Mucosa of rectum (tissue), 2 donors: ENCODE measurements around the gene PSMF1.

ENCODE experiments used
- H3K27ac ChIP-seq, 2 donors: one replicate each; pipeline ENCODE4 v1.7.0; 2013; ENCODE audit warnings: inconsistent platforms in 2 of 2, low read depth in 2 of 2, low read length in 2 of 2
- H3K27me3 ChIP-seq, 2 donors: one replicate each; pipeline ENCODE4 v1.7.0; 2013; ENCODE audit warnings: low read length in 2 of 2; ENCODE audit not compliant: control insufficient read depth in 2 of 2, insufficient read depth in 2 of 2
- H3K36me3 ChIP-seq, 2 donors: one replicate each; pipeline ENCODE4 v1.7.0; 2013; ENCODE audit warnings: low read length in 2 of 2; ENCODE audit not compliant: control insufficient read depth in 2 of 2, insufficient read depth in 2 of 2
- H3K4me1 ChIP-seq, 2 donors: one replicate each; pipeline ENCODE4 v1.7.0; 2013; ENCODE audit warnings: low read length in 2 of 2, mild to moderate bottlenecking in 1 of 2; ENCODE audit not compliant: control insufficient read depth in 2 of 2, insufficient read depth in 2 of 2
- H3K4me3 ChIP-seq, 2 donors: one replicate each; pipeline ENCODE4 v1.7.0; 2013; ENCODE audit warnings: low read length in 2 of 2
- H3K9ac ChIP-seq, 2 donors: one replicate each; pipeline ENCODE4 v1.7.0; 2013; ENCODE audit warnings: low read length in 2 of 2, low read depth in 1 of 2, mild to moderate bottlenecking in 1 of 2
- H3K9me3 ChIP-seq, 2 donors: one replicate each; pipeline ENCODE4 v1.7.0; 2013; ENCODE audit warnings: low read length in 2 of 2; ENCODE audit not compliant: control insufficient read depth in 2 of 2
- donor health status: healthy.
- donor health status: Normal muscosa, but diverticular disease.

PSMF1 gene

DNA sequence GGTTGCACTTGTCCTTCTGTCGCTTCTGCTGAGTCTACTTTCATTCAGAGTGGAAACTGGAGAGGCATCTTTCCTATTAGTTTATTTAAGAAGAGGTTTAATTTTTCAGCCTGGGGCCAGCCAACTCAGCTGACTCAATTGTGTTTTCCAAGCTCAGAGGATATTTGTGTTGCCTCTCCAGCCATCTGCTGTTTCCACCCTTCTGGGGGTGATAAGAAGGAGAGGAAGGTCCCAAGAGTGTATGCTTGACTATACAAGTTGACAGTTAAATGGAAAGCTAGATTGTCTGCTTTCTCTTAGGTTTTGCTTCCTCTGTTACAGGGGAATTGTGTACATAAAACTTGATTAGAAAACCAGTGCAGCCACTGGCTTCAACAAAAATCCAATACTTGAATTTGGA is 3.0 kb downstream of the PSMF1 start:
- H3K9me3 ChIP-seq = no peaks in the 10 kb centered on the region
- H3K4me3 ChIP-seq = no peak overlapping the region
- H3K36me3 ChIP-seq = peaks cover 9 to 22% of the 10 kb centered on the region in 2 donors
- H3K27ac ChIP-seq = no peak overlapping the region
- H3K27me3 ChIP-seq = no peaks in the 10 kb centered on the region
- H3K4me1 ChIP-seq = peaks cover 19 to 39% of the 10 kb centered on the region in 2 donors
- H3K9ac ChIP-seq = no peak overlapping the region

- Histone ChIP-seq H3K4me3 (no peak overlapping the region), H3K36me3 (peaks cover 20 to 34% of the 10 kb centered on the region in 2 donors), H3K4me1 (peaks cover 19 to 39% of the 10 kb centered on the region in 2 donors), H3K9ac (no peak overlapping the region), H3K9me3 (no peaks in the 10 kb centered on the region), H3K27me3 (no peaks in the 10 kb centered on the region), H3K27ac (peak overlapping the region; percentile 16 to 52)
These were observed 4.2 kb downstream of the PSMF1 start for GRCh38 chr20:1122388-1123315.

- H3K4me1 ChIP-seq = peaks cover 19 to 33% of the 10 kb centered on the region in 2 donors
- H3K9me3 ChIP-seq = no peaks in the 10 kb centered on the region
- no peaks in the 10 kb centered on the region for H3K27me3 ChIP-seq
- H3K36me3 ChIP-seq = peaks cover 30 to 40% of the 10 kb centered on the region in 2 donors
- H3K9ac ChIP-seq = no peak overlapping the region
- no peak overlapping the region for H3K4me3 ChIP-seq
- no peak overlapping the region for H3K27ac ChIP-seq
These were observed 5.3 kb downstream of the PSMF1 start for GRCh38 chr20:1123666-1124065.

- Histone ChIP-seq H3K4me3 (no peak overlapping the region), H3K27me3 (no peaks in the 10 kb centered on the region), H3K36me3 (peaks cover 35 to 44% of the 10 kb centered on the region in 2 donors), H3K9me3 (no peaks in the 10 kb centered on the region), H3K27ac (no peak overlapping the region), H3K4me1 (peaks cover 13 to 28% of the 10 kb centered on the region in 2 donors), H3K9ac (no peak overlapping the region)
These were observed 6.0 kb downstream of the PSMF1 start for GRCh38 chr20:1124421-1124820.

DNA sequence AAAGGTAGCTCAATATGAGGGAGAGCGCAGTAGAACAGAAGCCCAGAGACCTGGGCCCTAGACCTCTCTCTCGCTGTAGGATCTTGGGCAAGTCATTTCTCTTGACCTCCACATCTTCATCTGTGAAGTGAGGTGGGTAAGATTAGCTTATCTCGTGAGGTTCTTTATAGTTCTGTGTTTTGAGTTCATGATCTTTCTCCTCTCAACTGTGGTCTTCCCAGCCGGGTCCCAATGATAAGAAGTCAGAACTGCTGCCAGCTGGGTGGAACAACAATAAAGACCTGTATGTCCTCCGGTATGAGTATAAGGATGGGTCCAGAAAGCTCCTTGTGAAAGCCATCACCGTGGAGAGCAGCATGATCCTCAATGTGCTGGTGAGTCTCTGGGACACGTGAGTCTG is 6.9 kb downstream of the PSMF1 start:
- no peaks in the 10 kb centered on the region for H3K9me3 ChIP-seq
- peaks cover 43 to 53% of the 10 kb centered on the region in 2 donors for H3K36me3 ChIP-seq
- no peaks in the 10 kb centered on the region for H3K27me3 ChIP-seq
- H3K4me3 ChIP-seq = no peak overlapping the region
- no peak overlapping the region for H3K9ac ChIP-seq
- H3K4me1 ChIP-seq = peaks cover 5 to 20% of the 10 kb centered on the region in 2 donors
- no peak overlapping the region for H3K27ac ChIP-seq

DNA sequence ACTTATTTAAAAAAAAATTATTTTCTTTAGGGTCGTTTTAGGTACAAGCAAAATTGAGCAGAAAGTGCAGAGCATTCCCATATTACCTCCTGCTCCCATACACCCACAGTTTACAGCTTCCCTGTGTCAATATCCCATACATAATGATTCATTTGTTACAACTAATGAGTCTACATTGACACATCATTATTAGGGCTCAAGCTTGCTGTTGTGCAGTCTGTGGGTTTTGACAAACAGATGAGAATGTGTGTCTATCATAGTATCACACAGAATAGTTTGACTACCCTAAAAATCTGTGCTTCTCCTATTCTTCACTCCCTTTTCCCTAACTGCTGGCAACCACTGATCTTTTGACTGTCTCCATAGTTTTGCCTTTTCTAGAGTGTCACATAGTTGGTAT is 9.4 kb downstream of the PSMF1 start:
- H3K4me3 ChIP-seq = no peak overlapping the region
- H3K36me3 ChIP-seq = peaks cover 51 to 64% of the 10 kb centered on the region in 2 donors
- no peak overlapping the region for H3K9ac ChIP-seq
- no peaks in the 10 kb centered on the region for H3K9me3 ChIP-seq
- no peaks in the 10 kb centered on the region for H3K27me3 ChIP-seq
- H3K27ac ChIP-seq = no peak overlapping the region
- H3K4me1 ChIP-seq = no peaks in the 10 kb centered on the region

- H3K4me3 ChIP-seq = no peak overlapping the region
- peaks cover 59 to 62% of the 10 kb centered on the region in 2 donors for H3K36me3 ChIP-seq
- no peak overlapping the region for H3K27ac ChIP-seq
- no peaks in the 10 kb centered on the region for H3K27me3 ChIP-seq
- no peaks in the 10 kb centered on the region for H3K4me1 ChIP-seq
- no peak overlapping the region for H3K9ac ChIP-seq
- H3K9me3 ChIP-seq = no peaks in the 10 kb centered on the region
These were observed 11.8 kb downstream of the PSMF1 start for GRCh38 chr20:1130058-1130694.

- Histone ChIP-seq H3K27ac (no peak overlapping the region), H3K4me1 (no peaks in the 10 kb centered on the region), H3K36me3 (peaks cover 59 to 63% of the 10 kb centered on the region in 2 donors), H3K9ac (no peak overlapping the region), H3K4me3 (no peak overlapping the region), H3K9me3 (no peaks in the 10 kb centered on the region), H3K27me3 (no peaks in the 10 kb centered on the region)
These were observed 12.4 kb downstream of the PSMF1 start for GRCh38 chr20:1130847-1131246.

GRCh38 chr20:1131354-1131753 is 13.0 kb downstream of the PSMF1 start:
- Histone ChIP-seq H3K27me3 (no peaks in the 10 kb centered on the region), H3K36me3 (peaks cover 62 to 63% of the 10 kb centered on the region in 2 donors), H3K27ac (no peak overlapping the region), H3K4me1 (no peaks in the 10 kb centered on the region), H3K9ac (no peak overlapping the region), H3K9me3 (no peaks in the 10 kb centered on the region), H3K4me3 (no peak overlapping the region)

DNA sequence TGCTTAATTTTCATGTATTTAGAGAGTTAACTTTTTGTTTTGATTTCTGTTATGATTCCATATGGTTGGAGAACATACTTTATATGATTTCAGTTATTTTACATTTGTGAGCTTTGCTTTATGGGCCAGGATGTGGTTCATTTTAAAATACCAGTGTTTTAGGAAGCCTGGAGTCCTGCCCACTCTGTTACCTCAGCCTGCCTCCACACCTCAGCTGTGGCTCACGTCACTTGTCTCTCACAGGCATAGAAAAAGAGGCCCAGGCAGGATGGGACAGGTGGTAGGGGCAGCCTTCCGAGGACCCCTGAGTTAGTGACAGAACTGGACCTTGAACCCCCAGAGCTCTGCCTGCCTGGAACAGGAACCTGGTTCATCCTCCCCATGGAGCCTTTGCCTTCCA is 16.0 kb downstream of the PSMF1 start:
- Histone ChIP-seq H3K4me3 (no peak overlapping the region), H3K9me3 (no peaks in the 10 kb centered on the region), H3K36me3 (peaks cover 52% of the 10 kb centered on the region in 2 donors), H3K9ac (no peak overlapping the region), H3K27ac (no peak overlapping the region), H3K27me3 (no peaks in the 10 kb centered on the region), H3K4me1 (no peaks in the 10 kb centered on the region)
